GM12878 (cell line): Measurements from ENCODE around the gene PORCN. TPM values are rescaled to one million over a fixed set of nuclear protein-coding genes. Genes with fewer than 3 reads are reported as not detected.
A peak's percentile ranks its signal among the peaks of the same experiment; 100 is the strongest.

Source experiments
- ATAC-seq: fragments of 200-7000 bp; cut with Tn5 transposase; 3 replicates; pipeline ENCODE4 v1.9.1; 2020; ENCODE audit warnings: mild to moderate bottlenecking, moderate library complexity
- BruUV-seq: library from RNA; stranded (reverse); fragments of 400-500 nt; replicated peaks from 2 replicates; lab custom pipeline; 2021; lab: Mats Ljungman, UMichigan
- CTCF ChIA-PET: fragments of 300-600 bp; sonication (Branson Sonifier 250); formaldehyde crosslinking; extraction: SDS; loops from one replicate; lab custom pipeline; 2021; ENCODE audit warnings: inconsistent platforms; lab: Yijun Ruan, JAX
- POLR2A ChIA-PET: fragments of 350-600 bp; formaldehyde crosslinking; extraction: SDS; loops from one replicate; lab custom pipeline; 2021; ENCODE audit warnings: inconsistent platforms; lab: Charles Lee
- RAD21 ChIA-PET: fragments of 300-600 bp; sonication (Branson Sonifier 250); formaldehyde crosslinking; loops from one replicate; lab custom pipeline; 2023; ENCODE audit warnings: antibody characterized with exemption; ENCODE audit not compliant: unreplicated experiment; lab: Charles Lee
- SMC1A ChIA-PET: fragments of 300-600 bp; sonication (Branson Sonifier 250); formaldehyde crosslinking; loops from one replicate; lab custom pipeline; 2023; ENCODE audit not compliant: unreplicated experiment, uncharacterized antibody; lab: Charles Lee
- DNase-seq: peaks from one replicate; pipeline ENCODE4 v3.0.0-alpha.2; 2011; ENCODE audit warnings: low read depth, low spot score
- FAIRE-seq: peaks from 3 replicates; lab custom pipeline; 2011; peaks lifted over from hg19 to GRCh38; lab: Jason Lieb, UNC
- H2AFZ ChIP-seq: 2 replicates; pipeline ENCODE4 v1.6.0; 2011; ENCODE audit warnings: low read depth, low read length, control low read depth; ENCODE audit not compliant: control insufficient read depth
- H3K27ac ChIP-seq: 2 replicates; pipeline ENCODE4 v1.5.1; 2011; ENCODE audit warnings: control low read depth; ENCODE audit not compliant: control insufficient read depth, insufficient read depth
- H3K27me3 ChIP-seq, 2 experiments: replicated peaks in 1 of 2; 2 replicates each; pipeline versions ENCODE4 v1.6.0 to v1.6.1; 2011; ENCODE audit warnings: low read length in 1 of 2; ENCODE audit not compliant: control insufficient read depth in 2 of 2, insufficient read depth in 2 of 2
- H3K36me3 ChIP-seq, 2 experiments: 2 replicates each; pipeline ENCODE4 v1.5.1; 2011; ENCODE audit warnings: low read length in 1 of 2; ENCODE audit not compliant: control insufficient read depth in 2 of 2, insufficient read depth in 2 of 2
- H3K4me1 ChIP-seq: 2 replicates; pipeline ENCODE4 v1.6.1; 2011; ENCODE audit warnings: mild to moderate bottlenecking, low read length, moderate library complexity, mixed read lengths; ENCODE audit not compliant: control insufficient read depth, insufficient read depth
- H3K4me2 ChIP-seq: 2 replicates; pipeline ENCODE4 v1.6.0; 2011; ENCODE audit warnings: control low read depth; ENCODE audit not compliant: control insufficient read depth, insufficient read depth
- H3K4me3 ChIP-seq: fragments of 200-600 bp; sonication (generic); 2 replicates; pipeline ENCODE4 v1.5.1; 2016
- H3K79me2 ChIP-seq: 2 replicates; pipeline ENCODE4 v1.6.0; 2011; ENCODE audit warnings: low read length; ENCODE audit not compliant: control insufficient read depth, insufficient read depth
- H3K9ac ChIP-seq: 2 replicates; pipeline ENCODE4 v1.8.0; 2011; ENCODE audit warnings: low read length, control low read depth, mixed read lengths; ENCODE audit not compliant: control insufficient read depth, insufficient read depth
- H3K9me3 ChIP-seq: replicated peaks from 3 replicates; pipeline ENCODE4 v1.5.1; 2011; ENCODE audit warnings: mild to moderate bottlenecking, low read length; ENCODE audit not compliant: control insufficient read depth, insufficient read depth
- H4K20me1 ChIP-seq: 2 replicates; pipeline ENCODE4 v1.6.0; 2011; ENCODE audit not compliant: control insufficient read depth, insufficient read depth
- HDGF ChIP-seq: fragments of 450-650 bp; IDR thresholded peaks from 2 replicates; pipeline ENCODE4 v1.6.1; 2016; ENCODE audit warnings: antibody characterized with exemption
- NRF1 ChIP-seq: conservative IDR thresholded peaks from 2 replicates; pipeline ENCODE4 v1.6.1; 2011; ENCODE audit warnings: mild to moderate bottlenecking, low read depth, low read length, improper control_type of control experiment
- PKNOX1 ChIP-seq: fragments of 450-650 bp; IDR thresholded peaks from 2 replicates; pipeline ENCODE4 v1.6.1; 2016; ENCODE audit warnings: mild to moderate bottlenecking
- POLR2AphosphoS5 ChIP-seq: IDR thresholded peaks from 2 replicates; pipeline ENCODE4 v1.6.1; 2011; ENCODE audit warnings: mild to moderate bottlenecking, low read length, inconsistent platforms
- REST ChIP-seq: IDR thresholded peaks from 2 replicates; pipeline ENCODE4 v1.6.1; 2012; ENCODE audit warnings: mild to moderate bottlenecking, low read depth, low read length
- TAF1 ChIP-seq: IDR thresholded peaks from 2 replicates; pipeline ENCODE4 v1.6.1; 2011; ENCODE audit warnings: mild to moderate bottlenecking, low read depth, low read length, borderline replicate concordance
- ZNF622 ChIP-seq: fragments of 450-650 bp; IDR thresholded peaks from 2 replicates; pipeline ENCODE4 v1.6.1; 2017; ENCODE audit warnings: mild to moderate bottlenecking, inconsistent platforms
- WGBS: methylation state at CpG from one replicate; pipeline ENCODE4 v1.1.6; 2016; ENCODE audit warnings: low lambda C conversion rate; ENCODE audit not compliant: insufficient replicate concordance, insufficient coverage; ENCODE audit errors: missing lambda C conversion rate; 5-methylcytosine and 5-hydroxymethylcytosine counted together
- in situ Hi-C: fragments of 300-500 bp; cut with MboI; formaldehyde crosslinking; loops from 9 replicates; pipeline ENCODE4 v1.14.3; 2018; ENCODE audit warnings: mixed read lengths
- intact Hi-C: fragments of 100-400 bp; cut with micrococcal nuclease; formaldehyde crosslinking; loops from one replicate; pipeline ENCODE4 v1.14.2; 2022; ENCODE audit not compliant: unreplicated experiment
- polyA plus RNA-seq, 11 experiments: library from polyadenylated mRNA; depleted of rRNA in 4 of 11; unstranded in 6 of 11; stranded (reverse) in 5 of 11; fragments of >200 nt; fragmentation: Nextera tagmentation in 4 of 11; fragmentation: Illumina TruSeq in 1 of 11; extraction: Ambion mirVana in 4 of 11; extraction: Trizol in 1 of 11; gene quantifications; 1 replicate in 1 of 11; 2 replicates in 10 of 11; pipeline versions ENCODE4 v1.2.1 to v1.2.3, GENCODE V29; 2011 to 2016; ENCODE audit warnings: inconsistent platforms in 2 of 11, missing spikeins in 2 of 11, low read depth in 1 of 11
- total RNA-seq, 4 experiments: library from RNA; depleted of rRNA in 3 of 4; stranded (reverse); fragments of >200 nt in 3 of 4; fragmentation: Illumina TruSeq in 1 of 4; extraction: Trizol in 1 of 4; gene quantifications; 2 replicates each; pipeline versions ENCODE4 v1.2.1 to v1.2.3, GENCODE V29; 2013 to 2021

Gene PORCN
- total and polyA plus RNA-seq, 10 of the 15 experiments (the other 5 are each of a cell fraction or from before 2014, with no cell fraction given) = 0.27 to 21.0 (median 14.1) TPM

- no peak for TF ChIP-seq REST
- TF ChIP-seq ZNF622 = no peak
Measured at GRCh38 chrX:48539345-48540027, 30.7 kb downstream of the PORCN start, which contains the start of gene TBC1D25 (continued).

- Histone ChIP-seq H3K9me3 (no peaks in the 10 kb centered on the region; the same call in 2 of the 3 replicates), H3K9ac (peak overlapping the region; percentile 58)
- in situ Hi-C loops = no loop called here
- TF ChIP-seq HDGF = peak; percentile 51; the same call in 1 of the 2 replicates
- TF ChIP-seq TAF1 = peak; percentile 29; the same call in 1 of the 2 replicates
- 0 out of 2 replicates have a peak, but pooled peaks have one; percentile 28 for TF ChIP-seq POLR2AphosphoS5
- peak; percentile 29; the same call in 1 of the 2 replicates for TF ChIP-seq PKNOX1
- no peak for TF ChIP-seq NRF1
- TF ChIP-seq, all 136 proteins: peak for 4
- DNase-seq (no peak), ATAC-seq (peak; percentile 79), FAIRE-seq (no peak)
- RAD21 ChIA-PET = interaction anchor here (0.8 to 1.8 kb wide), 9 partner anchors 10 to 456 kb away, joined by 3 to 9 read pairs (median 4); partner anchors contain the start of genes EBP and SUV39H1
- intact Hi-C loops = no loop called here
- no TSS peak for BruUV-seq
- Histone ChIP-seq H2AFZ (peak overlapping the region; percentile 47), H3K36me3 (peaks cover 0 to 5% of the 10 kb centered on the region in 2 experiments; a peak in 1 of 4 replicates), H4K20me1 (no peaks in the 10 kb centered on the region), H3K27me3 (no peaks in the 10 kb centered on the region), H3K79me2 (peaks cover 20% of the 10 kb centered on the region), H3K4me3 (peak overlapping the region; percentile 73), H3K4me1 (no peaks in the 10 kb centered on the region), H3K27ac (peak overlapping the region; percentile 81), H3K4me2 (peak overlapping the region; percentile 88)
- CTCF ChIA-PET = interaction anchor here (0.6 to 3.0 kb wide), 9 partner anchors 10 to 109 kb away, joined by 3 to 14 read pairs (median 4); partner anchors contain the start of genes EBP and PORCN
- SMC1A ChIA-PET = interaction anchor here (0.7 to 2.8 kb wide), 6 partner anchors 10 to 65 kb away, joined by 3 to 11 read pairs (median 6); partner anchors contain the start of gene EBP
- POLR2A ChIA-PET = interaction anchor here (0.8 to 2.6 kb wide), 11 partner anchors 8 to 137 kb away, joined by 3 to 15 read pairs (median 5); partner anchors contain the start of genes EBP, PORCN and RBM3
- WGBS = 19% methylated on average over 10 of the region's 12 CpGs
Measured at GRCh38 chrX:48540028-48540375, 31.2 kb downstream of the PORCN start.
